Heart right ventricle (tissue), 16 donors: ENCODE data around the gene SYT12. TPM values are rescaled to one million over a fixed set of nuclear protein-coding genes. Genes with fewer than 3 reads are reported as not detected.

Experiments used
- ATAC-seq, 8 donors: fragments of 200-7000 bp; cut with Tn5 transposase; one replicate each; pipeline ENCODE4 v1.9.1; 2020; ENCODE audit warnings: mild to moderate bottlenecking in 8 of 8, moderate library complexity in 8 of 8, moderate number of reproducible peaks in 1 of 8
- DNase-seq, 2 donors: peaks; one replicate each; pipeline ENCODE4 v3.0.0-alpha.2; 2020
- H3K27ac ChIP-seq, 10 donors: fragments of 200-600 bp; sonication (generic) in 2 of 10; one replicate each; pipeline versions ENCODE4 v1.5.0 to v1.8.0; 2020 to 2022; ENCODE audit warnings: mild to moderate bottlenecking in 3 of 10
- H3K27me3 ChIP-seq, 7 donors: fragments of 200-600 bp; one replicate each; pipeline ENCODE4 v1.8.0; 2021 to 2022; ENCODE audit warnings: mild to moderate bottlenecking in 2 of 7
- H3K36me3 ChIP-seq, 9 donors: fragments of 200-600 bp; sonication (generic) in 1 of 9; one replicate each; pipeline versions ENCODE4 v1.5.0 to v1.8.0; 2020 to 2022; ENCODE audit warnings: mild to moderate bottlenecking in 2 of 9
- H3K4me1 ChIP-seq, 9 donors: fragments of 200-600 bp; sonication (generic) in 1 of 9; one replicate each; pipeline versions ENCODE4 v1.5.0 to v1.8.0; 2020 to 2022; ENCODE audit warnings: mild to moderate bottlenecking in 4 of 9
- H3K4me3 ChIP-seq, 10 donors: fragments of 200-600 bp; sonication (generic) in 2 of 10; one replicate each; pipeline versions ENCODE4 v1.5.0 to v1.8.0; 2020 to 2022; ENCODE audit warnings: mild to moderate bottlenecking in 7 of 10, moderate library complexity in 2 of 10
- H3K9me3 ChIP-seq, 11 donors: fragments of 200-600 bp in 10 of 11; sonication (generic) in 2 of 11; one replicate each; pipeline versions ENCODE4 v1.5.0 to v1.8.0; 2013 to 2022; ENCODE audit warnings: mild to moderate bottlenecking in 2 of 11, control low read depth in 1 of 11, moderate library complexity in 1 of 11
- CTCF ChIP-seq, 9 donors: fragments of 200-600 bp; sonication (generic) in 2 of 9; IDR thresholded peaks; one replicate each; pipeline versions ENCODE4 v1.5.0 to v1.8.0; 2021 to 2022; ENCODE audit warnings: antibody characterized with exemption in 9 of 9, mild to moderate bottlenecking in 5 of 9, moderate library complexity in 1 of 9
- WGBS, 2 donors: extraction: QIAGEN DNeasy Blood & Tissue Kit; methylation state at CpG; one replicate each; pipeline ENCODE4 v1.1.7; 2013; ENCODE audit warnings: inconsistent platforms in 1 of 2; 5-methylcytosine and 5-hydroxymethylcytosine counted together
- intact Hi-C, 10 donors: fragments of 100-400 bp; cut with DNase I; formaldehyde crosslinking; loops; one replicate each; pipeline versions ENCODE4 v1.11.1 to v1.14.2; 2022
- microRNA-seq, 2 donors: library from miRNA; unstranded; fragments of <30 nt; microRNA quantifications; one replicate each; pipeline ENCODE4 v1.2.0, GENCODE V29; 2021
- polyA plus RNA-seq, 2 donors: library from polyadenylated mRNA; stranded (reverse); fragments of 200-250 nt; gene quantifications; one replicate each; pipeline ENCODE4 v1.2.3, GENCODE V29; 2013
- total RNA-seq, 10 donors: library from RNA; stranded (reverse); fragmentation: NEBNext Ultra II Directional in 3 of 10; extraction: Animal tissue kit (Norgen Biotek cat#: 25700) in 3 of 10; gene quantifications; one replicate each; pipeline versions ENCODE4 v1.2.1 to v1.2.4, GENCODE V29; 2021 to 2023
- donor health status: Arrhythmogenic right ventricular cardiomyopathy.
- donor health status: ischemic (EF 13 %, LVEDD 7.1; RV severe dilation, severe dysfunction).
- donor health status: healthy with polysubstance abuse.
- donor health status: DM: no; HTN: yes; CAD: no.
- donor health status: DM: no; HTN: no; CAD: no.
- donor health status: ischemic (EF 25% LVEDD 6.9; RV normal size, moderate dysfunction).
- donor health status: ischemic (EF 25% LVEDD 5.7; RV mildly dilated, moderate dysfunction).
- donor health status: healthy.
- donor health status: DM: yes; HTN: yes; CAD: no.
- donor health status: Ischemic cardiomyopathy.
- donor health status: ischemic (EF 35%, LVEDD 5.7; RV mildly dilated, moderate dysfunction).
- donor health status: nonischemic (EF 11% LVEDD 7.7; RV severe dilation, severe dysfunction).
- donor health status: DM: yes; HTN: yes; CAD: no.
- donor health status: PGD.
- donor health status: ischemic (EF 29% LVEDD 5.4; RV normal size, mild dysfunction).
- donor health status: nonischemic (EF 23%, LVEDD 6.1; RV moderate dilation, normal function).

Gene SYT12
- total and polyA plus RNA-seq, 12 donors, result 0.12 to 0.78 (median 0.28) TPM; not detected in 2

GRCh38 chr11:67098799-67099429 lies 76.0 kb downstream of the SYT12 start:
- ATAC-seq (peak; percentile 72 to 95 (median 84)), DNase-seq (peak in 1 of 2 donors; percentile 33)
- Histone ChIP-seq H3K4me3 (no peak overlapping the region), H3K27ac (no peak overlapping the region), H3K36me3 (no peaks in the 10 kb centered on the region), H3K27me3 (no peaks in the 10 kb centered on the region), H3K9me3 (no peaks in the 10 kb centered on the region), H3K4me1 (peaks cover 0 to 6% (median 0%) of the 10 kb centered on the region in 9 donors)
- TF ChIP-seq CTCF (IDR thresholded peaks at IDR 0.05), result no peak
- WGBS, 2 donors, result 61 to 72% methylated on average over 6 of the region's 6 CpGs
- intact Hi-C loops, result no loop called here

- Histone ChIP-seq H3K27me3 (no peaks in the 10 kb centered on the region), H3K9me3 (no peaks in the 10 kb centered on the region), H3K27ac (no peak overlapping the region), H3K36me3 (no peaks in the 10 kb centered on the region), H3K4me3 (no peak overlapping the region), H3K4me1 (peaks cover 0 to 6% (median 0%) of the 10 kb centered on the region in 9 donors)
- ATAC-seq, result no peak
- WGBS, 2 donors, result 91 to 98% methylated on average over 6 of the region's 6 CpGs
- no peak for TF ChIP-seq CTCF (IDR thresholded peaks at IDR 0.05)
- intact Hi-C loops, result loop anchor here in 1 of 10 donors (1.0 kb wide), 1 partner anchor 18 kb away; no protein-coding TSS in a partner anchor
- no peak for DNase-seq
Measured at GRCh38 chr11:67099831-67100324, 76.9 kb downstream of the SYT12 start.

Small RNA genes lying within 50 kb of the gene (microRNA-seq; reads per million reads assigned to microRNA genes)
- gene MIR6860, result 0 reads per million in 2 donors

Other genes starting within 250 kb of the SYT12 start
- 1 to 10 TPM; 2.5 to 7.5 (median 4.9) TPM for gene RCE1, start 179.7 kb upstream of the SYT12 start, total RNA-seq
- gene RCE1, start 179.7 kb upstream of the SYT12 start, polyA plus RNA-seq, result 1 to 10 TPM; 3.4 to 9.2 TPM
- gene LRFN4, start 166.1 kb upstream of the SYT12 start, total RNA-seq, result 10 to 100 TPM in 9 of 10 donors, 1 to 10 TPM in 1; 9.1 to 20.7 (median 13.6) TPM
- gene LRFN4, start 166.1 kb upstream of the SYT12 start, polyA plus RNA-seq, result 10 to 100 TPM; 13.7 to 33.1 TPM
- gene PC, start 64.8 kb upstream of the SYT12 start, total RNA-seq, result 10 to 100 TPM in 7 of 10 donors, 1 to 10 TPM in 3; 6.8 to 18.5 (median 11.0) TPM
- gene PC, start 64.8 kb upstream of the SYT12 start, polyA plus RNA-seq, result 10 to 100 TPM; 13.2 to 26.0 TPM
- not detected for gene C11orf86, start 47.8 kb upstream of the SYT12 start, total RNA-seq
- gene C11orf86, start 47.8 kb upstream of the SYT12 start, polyA plus RNA-seq, result not detected
- 100 to 1,000 TPM in 1 of 10 donors, 10 to 100 TPM in 9; 21.9 to 103 (median 29.5) TPM for gene RHOD, start 33.7 kb downstream of the SYT12 start, total RNA-seq
- gene RHOD, start 33.7 kb downstream of the SYT12 start, polyA plus RNA-seq, result 10 to 100 TPM; 76.0 to 98.8 TPM
- 10 to 100 TPM; 31.3 to 45.7 (median 37.5) TPM for gene KDM2A, start 96.1 kb downstream of the SYT12 start, total RNA-seq
- gene KDM2A, start 96.1 kb downstream of the SYT12 start, polyA plus RNA-seq, result 10 to 100 TPM; 16.5 to 29.5 TPM
- gene GRK2, start 243.3 kb downstream of the SYT12 start, total RNA-seq, result 10 to 100 TPM; 34.2 to 60.9 (median 44.0) TPM
- gene GRK2, start 243.3 kb downstream of the SYT12 start, polyA plus RNA-seq, result 10 to 100 TPM; 48.0 to 65.0 TPM